Lower lobe of right lung (tissue), 2 donors: Measurements from ENCODE around the gene NLRC3. TPM values are rescaled to one million over a fixed set of nuclear protein-coding genes. Genes with fewer than 3 reads are reported as not detected.

Experiments used
- ATAC-seq, 2 donors: fragments of 200-7000 bp; cut with Tn5 transposase; one replicate each; pipeline ENCODE4 v1.9.1; 2020 to 2022; ENCODE audit warnings: mild to moderate bottlenecking in 2 of 2, moderate library complexity in 2 of 2
- DNase-seq: peaks from one replicate; pipeline ENCODE4 v3.0.0-alpha.2; 2020
- H3K27ac ChIP-seq: fragments of 200-600 bp; one replicate; pipeline ENCODE4 v1.8.0; 2022
- H3K27me3 ChIP-seq: fragments of 200-600 bp; one replicate; pipeline ENCODE4 v1.8.0; 2022; ENCODE audit warnings: low read depth
- H3K36me3 ChIP-seq: fragments of 200-600 bp; one replicate; pipeline ENCODE4 v1.8.0; 2022; ENCODE audit warnings: mild to moderate bottlenecking
- H3K4me1 ChIP-seq: fragments of 200-600 bp; one replicate; pipeline ENCODE4 v1.8.0; 2022
- H3K4me3 ChIP-seq: fragments of 200-600 bp; one replicate; pipeline ENCODE4 v1.8.0; 2022; ENCODE audit warnings: mild to moderate bottlenecking
- H3K9me3 ChIP-seq: fragments of 200-600 bp; one replicate; pipeline ENCODE4 v1.8.0; 2022
- intact Hi-C: fragments of 100-400 bp; cut with DNase I; formaldehyde crosslinking; loops from one replicate; pipeline ENCODE4 v1.11.0; 2022
- total RNA-seq: library from RNA; stranded (reverse); fragmentation: NEBNext Ultra II Directional; extraction: Animal tissue kit (Norgen Biotek cat#: 25700); gene quantifications from one replicate; pipeline ENCODE4 v1.2.1, GENCODE V29; 2021
- TF ChIP-seq, protein P1 (sequence below): fragments of 200-600 bp; IDR thresholded peaks from one replicate; pipeline ENCODE4 v1.8.0; 2022; ENCODE audit warnings: antibody characterized with exemption, mild to moderate bottlenecking
- donor health status: DM: no; HTN: yes; CAD: no; lungs with severe emphysema.

Gene NLRC3
- total RNA-seq, 1 donor from 2014 or later: 3.9 TPM

DNA sequence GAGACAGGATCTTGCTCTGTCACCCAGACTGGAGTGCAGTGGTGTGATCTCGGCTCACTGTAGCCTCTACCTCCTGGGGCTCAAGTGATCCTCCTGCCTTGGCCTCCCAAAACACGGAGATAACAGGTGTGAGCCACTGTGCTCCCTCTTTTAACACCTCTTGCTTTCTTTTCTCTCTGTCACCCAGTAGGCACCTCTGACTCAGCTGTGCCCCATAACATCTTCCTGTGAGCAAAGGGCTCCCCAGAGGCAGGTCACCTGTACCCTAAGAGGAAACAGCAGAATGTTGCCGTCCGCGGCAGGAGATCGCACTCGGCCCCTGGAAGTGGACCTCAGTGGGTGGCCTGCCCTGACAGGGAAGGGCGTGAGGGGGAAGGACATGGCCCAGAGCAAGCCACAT, 918 bp upstream of the NLRC3 start:
- Histone ChIP-seq H3K4me1 (no peaks in the 10 kb centered on the region), H3K27ac (peak overlapping the region; percentile 71), H3K9me3 (no peaks in the 10 kb centered on the region), H3K36me3 (peaks cover 10% of the 10 kb centered on the region), H3K4me3 (no peak overlapping the region), H3K27me3 (peaks cover 8% of the 10 kb centered on the region)
- ATAC-seq: peak; percentile 2 to 17
- DNase-seq: no peak
- TF ChIP-seq, protein P1, sequence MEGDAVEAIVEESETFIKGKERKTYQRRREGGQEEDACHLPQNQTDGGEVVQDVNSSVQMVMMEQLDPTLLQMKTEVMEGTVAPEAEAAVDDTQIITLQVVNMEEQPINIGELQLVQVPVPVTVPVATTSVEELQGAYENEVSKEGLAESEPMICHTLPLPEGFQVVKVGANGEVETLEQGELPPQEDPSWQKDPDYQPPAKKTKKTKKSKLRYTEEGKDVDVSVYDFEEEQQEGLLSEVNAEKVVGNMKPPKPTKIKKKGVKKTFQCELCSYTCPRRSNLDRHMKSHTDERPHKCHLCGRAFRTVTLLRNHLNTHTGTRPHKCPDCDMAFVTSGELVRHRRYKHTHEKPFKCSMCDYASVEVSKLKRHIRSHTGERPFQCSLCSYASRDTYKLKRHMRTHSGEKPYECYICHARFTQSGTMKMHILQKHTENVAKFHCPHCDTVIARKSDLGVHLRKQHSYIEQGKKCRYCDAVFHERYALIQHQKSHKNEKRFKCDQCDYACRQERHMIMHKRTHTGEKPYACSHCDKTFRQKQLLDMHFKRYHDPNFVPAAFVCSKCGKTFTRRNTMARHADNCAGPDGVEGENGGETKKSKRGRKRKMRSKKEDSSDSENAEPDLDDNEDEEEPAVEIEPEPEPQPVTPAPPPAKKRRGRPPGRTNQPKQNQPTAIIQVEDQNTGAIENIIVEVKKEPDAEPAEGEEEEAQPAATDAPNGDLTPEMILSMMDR: no peak
- intact Hi-C loops: no loop called here

DNA sequence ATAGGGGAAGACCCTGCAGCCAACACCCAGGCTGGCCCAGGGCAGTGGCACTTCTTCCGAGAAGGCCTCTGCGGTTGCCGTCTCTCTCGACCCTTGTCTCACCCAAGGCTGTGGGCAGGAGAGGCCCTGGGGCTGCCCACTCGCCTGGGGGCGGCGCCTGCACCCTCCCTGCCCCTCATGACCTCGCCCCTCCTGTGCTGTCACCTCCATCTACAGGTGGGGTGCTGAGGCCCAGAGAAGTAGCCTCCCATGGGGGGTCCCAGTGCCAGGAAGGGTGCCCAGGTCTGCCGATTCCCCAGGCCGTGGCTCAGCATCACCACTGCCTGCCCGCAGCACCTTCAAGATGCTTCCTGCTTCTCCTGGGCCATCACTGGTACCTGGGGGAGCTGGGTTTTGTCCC, 992 bp downstream of the NLRC3 start:
- Histone ChIP-seq H3K27ac (no peak overlapping the region), H3K4me1 (no peaks in the 10 kb centered on the region), H3K9me3 (no peaks in the 10 kb centered on the region), H3K27me3 (peaks cover 8% of the 10 kb centered on the region), H3K36me3 (no peaks in the 10 kb centered on the region), H3K4me3 (peak overlapping the region; percentile 54)
- DNase-seq (no peak), ATAC-seq (no peak)
- TF ChIP-seq, protein P1: no peak
- intact Hi-C loops: no loop called here

DNA sequence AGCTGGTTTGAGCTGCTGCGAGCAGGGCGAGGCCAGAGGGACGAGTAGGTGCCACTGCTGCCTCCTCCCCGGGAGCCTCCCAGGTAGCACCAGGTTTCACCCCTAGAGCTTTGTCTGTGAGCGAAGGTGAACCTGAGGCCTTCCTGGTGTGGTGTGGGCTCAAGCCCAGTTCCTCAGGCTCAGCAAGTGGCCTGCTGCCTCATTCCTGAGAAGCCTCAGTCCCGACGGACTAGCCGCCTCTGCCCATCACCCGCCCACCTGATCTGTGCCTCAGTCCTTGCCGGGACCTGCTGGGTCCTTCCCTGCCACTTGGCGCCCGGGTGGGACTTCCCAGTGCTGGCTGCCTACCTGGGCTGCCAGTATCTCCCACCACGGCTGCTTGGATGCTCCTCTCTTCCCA, 1.7 kb downstream of the NLRC3 start:
- Histone ChIP-seq H3K27me3 (peaks cover 8% of the 10 kb centered on the region), H3K27ac (no peak overlapping the region), H3K9me3 (peaks cover 4% of the 10 kb centered on the region), H3K36me3 (no peaks in the 10 kb centered on the region), H3K4me3 (peak overlapping the region; percentile 54), H3K4me1 (no peaks in the 10 kb centered on the region)
- intact Hi-C loops: no loop called here
- ATAC-seq: no peak
- TF ChIP-seq, protein P1: no peak
- no peak for DNase-seq

DNA sequence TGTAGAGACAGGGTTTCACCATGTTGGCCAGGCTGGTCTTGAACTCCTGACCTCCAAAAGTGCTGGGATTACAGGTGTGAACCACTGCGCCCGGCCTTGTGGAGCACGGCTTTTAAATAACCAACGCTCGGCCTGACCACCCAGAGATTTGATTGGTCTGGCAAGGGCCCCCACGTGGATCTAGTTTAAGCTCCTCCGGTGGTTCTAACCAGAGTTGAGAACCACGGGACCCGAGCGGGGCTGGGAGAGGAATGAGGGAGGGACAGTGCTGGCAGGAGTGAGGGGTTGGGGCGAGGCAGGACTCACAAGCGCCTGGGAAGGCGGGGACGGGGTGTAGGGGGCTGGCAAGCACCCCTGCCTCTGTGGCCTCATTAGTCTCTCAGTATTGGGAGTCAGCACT, 3.0 kb downstream of the NLRC3 start:
- Histone ChIP-seq H3K27me3 (peaks cover 8% of the 10 kb centered on the region), H3K9me3 (peaks cover 10% of the 10 kb centered on the region), H3K27ac (no peak overlapping the region), H3K4me3 (no peak overlapping the region), H3K4me1 (no peaks in the 10 kb centered on the region), H3K36me3 (no peaks in the 10 kb centered on the region)
- no peak for DNase-seq
- no peak for ATAC-seq
- intact Hi-C loops: no loop called here
- TF ChIP-seq, protein P1: no peak

DNA sequence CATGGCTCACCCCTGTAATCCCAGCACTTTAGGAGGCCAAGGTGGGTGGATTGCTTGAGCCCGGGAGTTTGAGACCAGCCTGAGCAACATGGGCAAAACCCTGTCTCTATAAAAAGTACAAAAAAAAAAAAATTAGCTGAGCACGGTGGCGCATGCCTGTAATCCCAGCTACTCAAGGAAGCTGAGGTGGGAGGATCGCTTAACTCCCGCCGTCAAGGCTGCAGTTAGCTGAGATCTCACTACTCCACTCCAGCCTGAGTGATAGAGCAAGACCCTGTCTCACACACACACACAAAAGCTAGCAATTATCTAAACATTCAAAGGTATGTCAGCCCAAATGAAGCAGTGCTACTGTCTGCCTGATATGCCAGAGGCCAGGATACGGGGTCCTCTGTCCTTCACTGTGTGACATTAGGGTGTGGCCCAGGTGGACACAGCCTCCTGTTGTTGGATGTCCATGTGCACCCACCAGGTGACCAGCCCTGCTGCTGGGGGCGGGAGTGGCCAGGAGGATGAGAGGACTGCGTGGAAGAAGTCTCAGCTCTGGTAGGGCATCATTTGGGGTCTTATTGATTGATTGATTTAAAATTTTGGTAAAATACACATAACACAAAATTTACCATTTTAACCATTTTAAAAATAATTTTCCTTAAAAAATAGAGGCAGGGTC, 3.9 kb downstream of the NLRC3 start:
- DNase-seq (no peak), ATAC-seq (no peak)
- Histone ChIP-seq H3K9me3 (peaks cover 10% of the 10 kb centered on the region), H3K4me3 (no peak overlapping the region), H3K27ac (no peak overlapping the region), H3K27me3 (peaks cover 8% of the 10 kb centered on the region), H3K36me3 (no peaks in the 10 kb centered on the region), H3K4me1 (no peaks in the 10 kb centered on the region)
- TF ChIP-seq, protein P1: no peak
- intact Hi-C loops: no loop called here
